C4-2B (cell line): ENCODE results near the gene CIAPIN1.

ENCODE experiments used
- CTCF ChIP-seq: fragments of 450-650 bp; conservative IDR thresholded peaks from 2 replicates; pipeline ENCODE4 v1.5.1; 2017; ENCODE audit warnings: mild to moderate bottlenecking
- ZFX ChIP-seq: fragments of 450-650 bp; IDR thresholded peaks from 2 replicates; pipeline ENCODE4 v1.6.1; 2017

GRCh38 chr16:57381791-57382534 is 65.2 kb downstream of the CIAPIN1 start:
- no peak for TF ChIP-seq ZFX
- TF ChIP-seq CTCF = no peak
